Stomach (tissue), 4 donors: ENCODE results near the gene G6PC3.

Experiments
- CTCF ChIP-seq, 7 experiments: fragments of 450-650 bp in 4 of 7; fragments of 200-600 bp in 3 of 7; sonication (generic) in 3 of 7; IDR thresholded peaks; one replicate each; pipeline ENCODE4 v1.5.1; 2016 to 2019; ENCODE audit warnings: antibody characterized with exemption in 7 of 7, control low read depth in 2 of 7, mild to moderate bottlenecking in 1 of 7
- EP300 ChIP-seq: sonication (generic); formaldehyde crosslinking; IDR thresholded peaks from one replicate; pipeline ENCODE4 v1.6.1; 2017; ENCODE audit warnings: antibody characterized with exemption
- POLR2A ChIP-seq, 4 donors: fragments of 450-650 bp; IDR thresholded peaks; one replicate each; pipeline ENCODE4 v1.6.1; 2016; ENCODE audit warnings: antibody characterized with exemption in 4 of 4, control low read depth in 2 of 4, mild to moderate bottlenecking in 1 of 4, moderate library complexity in 1 of 4

GRCh38 chr17:44033861-44034408, 36.6 kb upstream of the G6PC3 start:
- no peak for TF ChIP-seq EP300
- no peak for TF ChIP-seq POLR2A (IDR thresholded peaks at IDR 0.05)
- TF ChIP-seq CTCF (IDR thresholded peaks at IDR 0.05) = no peak
